Measurements from ENCODE around the gene GPR12. TPM values are rescaled to one million over a fixed set of nuclear protein-coding genes. Genes with fewer than 3 reads are reported as not detected.
A peak's percentile ranks its signal among the peaks of the same experiment; 100 is the strongest.

The GPR12 gene
- total and polyA plus RNA-seq, 2 experiments from 2014 or later: not detected

DNA sequence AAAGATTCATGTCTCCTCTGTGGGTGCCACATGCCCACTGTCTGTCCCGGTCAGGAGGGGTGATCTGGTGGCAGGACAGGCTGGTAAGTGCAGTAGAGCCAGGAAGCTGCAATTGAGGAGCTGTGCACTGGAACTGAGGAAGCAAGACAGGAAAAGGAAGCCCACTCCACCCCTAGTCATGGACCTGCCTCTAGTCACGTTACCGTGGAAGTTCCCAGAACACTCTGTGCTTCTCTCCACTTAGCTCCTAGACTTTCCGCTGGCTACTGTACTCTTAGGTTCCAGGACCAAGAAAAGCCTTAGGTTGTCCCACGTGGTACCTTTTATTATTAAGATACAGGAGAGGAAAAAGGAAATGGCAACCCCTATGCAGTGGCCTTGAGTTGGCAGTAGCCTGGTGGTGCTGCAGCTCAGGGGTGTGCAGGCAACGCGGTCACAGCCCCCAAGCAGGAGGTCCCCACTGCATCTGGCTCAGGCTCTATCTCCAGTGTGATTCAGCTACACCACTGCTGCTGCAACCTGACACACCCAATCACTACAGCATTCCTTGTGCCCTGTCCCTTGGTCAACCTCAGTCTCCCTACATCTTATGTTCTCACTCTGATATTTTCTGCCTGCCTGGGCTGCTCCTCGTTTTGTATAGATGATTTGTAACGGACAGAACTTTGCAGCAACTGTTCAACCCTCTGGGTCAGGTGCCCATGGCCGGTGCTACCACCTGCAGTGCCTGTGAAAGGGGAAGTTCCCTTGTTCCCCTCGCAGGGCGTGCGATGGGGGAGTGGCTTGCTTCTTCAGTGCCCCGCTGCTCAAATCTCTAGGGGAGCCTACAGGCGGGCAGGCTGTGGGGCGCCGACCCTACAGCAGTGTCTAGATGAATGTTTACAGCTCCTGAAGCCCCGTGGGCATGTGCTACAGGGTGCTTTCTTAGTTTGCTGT, 24.4 kb upstream of the GPR12 start:
- Histone ChIP-seq H3K36me3 (replicated peaks; ENCODE audit: insufficient read depth, low read depth) (no peaks in the 10 kb centered on the region), H3K4me2 (peak overlapping the region; percentile 32), H3K9me3 (ENCODE audit: low read depth) (no peaks in the 10 kb centered on the region), H3K27ac (no peak overlapping the region), H2AFZ (no peak overlapping the region), H3K79me2 (no peaks in the 10 kb centered on the region), H3K4me3 (no peak overlapping the region), H3K27me3 (peaks cover 63% of the 10 kb centered on the region), H3K4me1 (ENCODE audit: insufficient read depth) (no peaks in the 10 kb centered on the region), H4K20me1 (ENCODE audit: insufficient read depth, poor library complexity, severe bottlenecking) (no peaks in the 10 kb centered on the region), H3K9me2 (replicated peaks; ENCODE audit: insufficient read depth) (no peaks in the 10 kb centered on the region)
- 35% methylated on average over 18 of the region's 18 CpGs for WGBS (ENCODE audit: low lambda C conversion rate, missing lambda C conversion rate)
- TF ChIP-seq, protein P1, sequence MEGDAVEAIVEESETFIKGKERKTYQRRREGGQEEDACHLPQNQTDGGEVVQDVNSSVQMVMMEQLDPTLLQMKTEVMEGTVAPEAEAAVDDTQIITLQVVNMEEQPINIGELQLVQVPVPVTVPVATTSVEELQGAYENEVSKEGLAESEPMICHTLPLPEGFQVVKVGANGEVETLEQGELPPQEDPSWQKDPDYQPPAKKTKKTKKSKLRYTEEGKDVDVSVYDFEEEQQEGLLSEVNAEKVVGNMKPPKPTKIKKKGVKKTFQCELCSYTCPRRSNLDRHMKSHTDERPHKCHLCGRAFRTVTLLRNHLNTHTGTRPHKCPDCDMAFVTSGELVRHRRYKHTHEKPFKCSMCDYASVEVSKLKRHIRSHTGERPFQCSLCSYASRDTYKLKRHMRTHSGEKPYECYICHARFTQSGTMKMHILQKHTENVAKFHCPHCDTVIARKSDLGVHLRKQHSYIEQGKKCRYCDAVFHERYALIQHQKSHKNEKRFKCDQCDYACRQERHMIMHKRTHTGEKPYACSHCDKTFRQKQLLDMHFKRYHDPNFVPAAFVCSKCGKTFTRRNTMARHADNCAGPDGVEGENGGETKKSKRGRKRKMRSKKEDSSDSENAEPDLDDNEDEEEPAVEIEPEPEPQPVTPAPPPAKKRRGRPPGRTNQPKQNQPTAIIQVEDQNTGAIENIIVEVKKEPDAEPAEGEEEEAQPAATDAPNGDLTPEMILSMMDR (IDR thresholded peaks at IDR 0.05; ENCODE audit: poor library complexity): no peak
- TF ChIP-seq EZH2phosphoT487 (IDR thresholded peaks at IDR 0.05; ENCODE audit: low read depth, severe bottlenecking, unreplicated experiment) (no peak), EZH2 (IDR thresholded peaks at IDR 0.05; ENCODE audit: borderline replicate concordance) (no peak)
- DNase-seq (ENCODE audit: low spot score): no peak

- no peak for TF ChIP-seq EZH2 (IDR thresholded peaks at IDR 0.05; ENCODE audit: borderline replicate concordance)
- TF ChIP-seq EZH2phosphoT487 (IDR thresholded peaks at IDR 0.05; ENCODE audit: low read depth, severe bottlenecking, unreplicated experiment): no peak
- TF ChIP-seq, protein P1 (IDR thresholded peaks at IDR 0.05; ENCODE audit: poor library complexity): no peak
- Histone ChIP-seq H3K79me2 (no peaks in the 10 kb centered on the region), H3K4me3 (no peak overlapping the region), H3K36me3 (replicated peaks; ENCODE audit: insufficient read depth, low read depth) (no peaks in the 10 kb centered on the region), H3K4me2 (no peak overlapping the region), H3K9me2 (replicated peaks; ENCODE audit: insufficient read depth) (no peaks in the 10 kb centered on the region), H3K9me3 (ENCODE audit: low read depth) (no peaks in the 10 kb centered on the region), H2AFZ (no peak overlapping the region), H4K20me1 (ENCODE audit: insufficient read depth, poor library complexity, severe bottlenecking) (no peaks in the 10 kb centered on the region), H3K27ac (no peak overlapping the region), H3K4me1 (ENCODE audit: insufficient read depth) (no peaks in the 10 kb centered on the region), H3K27me3 (peaks cover 37% of the 10 kb centered on the region)
- WGBS (ENCODE audit: low lambda C conversion rate, missing lambda C conversion rate): 90% methylated on average over 4 of the region's 4 CpGs
- DNase-seq (ENCODE audit: low spot score): no peak
Measured at GRCh38 chr13:26780411-26780810, 19.8 kb upstream of the GPR12 start.

DNA sequence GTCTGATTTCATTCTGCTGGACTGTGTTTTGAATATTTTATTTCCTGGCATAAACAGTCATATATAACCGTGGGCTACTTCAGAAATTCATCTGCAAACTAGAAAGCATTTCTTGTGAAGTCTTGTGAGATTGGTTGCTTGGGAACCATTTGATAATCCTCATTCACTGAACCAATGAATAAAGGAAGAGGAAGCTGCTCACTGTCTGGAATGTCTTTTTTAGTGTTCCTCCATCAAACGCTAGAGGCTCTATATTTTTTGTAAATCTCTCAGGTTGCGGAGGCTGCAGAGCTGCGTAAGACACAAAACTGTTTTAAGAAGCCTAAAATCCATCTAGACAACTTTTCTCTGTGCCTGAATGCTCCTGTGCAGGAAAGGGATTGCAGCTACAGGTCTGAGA, 18.7 kb upstream of the GPR12 start:
- Histone ChIP-seq H3K9me3 (ENCODE audit: low read depth) (no peaks in the 10 kb centered on the region), H3K4me2 (no peak overlapping the region), H3K4me1 (ENCODE audit: insufficient read depth) (no peaks in the 10 kb centered on the region), H3K27ac (no peak overlapping the region), H3K4me3 (no peak overlapping the region), H4K20me1 (ENCODE audit: insufficient read depth, poor library complexity, severe bottlenecking) (no peaks in the 10 kb centered on the region), H3K79me2 (no peaks in the 10 kb centered on the region), H3K27me3 (peaks cover 26% of the 10 kb centered on the region), H3K36me3 (replicated peaks; ENCODE audit: insufficient read depth, low read depth) (no peaks in the 10 kb centered on the region), H3K9me2 (replicated peaks; ENCODE audit: insufficient read depth) (no peaks in the 10 kb centered on the region), H2AFZ (no peak overlapping the region)
- no peak for TF ChIP-seq EZH2 (IDR thresholded peaks at IDR 0.05; ENCODE audit: borderline replicate concordance)
- TF ChIP-seq, protein P1 (IDR thresholded peaks at IDR 0.05; ENCODE audit: poor library complexity): no peak
- TF ChIP-seq EZH2phosphoT487 (IDR thresholded peaks at IDR 0.05; ENCODE audit: low read depth, severe bottlenecking, unreplicated experiment): no peak
- DNase-seq (ENCODE audit: low spot score): no peak
- WGBS (ENCODE audit: low lambda C conversion rate, missing lambda C conversion rate): 90% methylated on average over 4 of the region's 4 CpGs
